PC-9 (cell line): ENCODE measurements around the gene OR5B3. TPM values are rescaled to one million over a fixed set of nuclear protein-coding genes. Genes with fewer than 3 reads are reported as not detected.
A peak's percentile ranks its signal among the peaks of the same experiment; 100 is the strongest.

Experiments
- Bru-seq: library from RNA; stranded (reverse); fragments of 400-500 nt; gene quantifications from one replicate; lab custom pipeline; 2021; lab: Mats Ljungman, UMichigan
- BruChase-seq, 2 experiments: library from RNA; stranded (reverse); fragments of 400-500 nt; gene quantifications; one replicate each; lab custom pipeline; 2021; lab: Mats Ljungman, UMichigan
- BruUV-seq: library from RNA; stranded (reverse); fragments of 400-500 nt; replicated peaks from 2 replicates; lab custom pipeline; 2021; lab: Mats Ljungman, UMichigan
- CTCF ChIA-PET: fragments of 300-600 bp; sonication (Branson Sonifier 250); formaldehyde crosslinking; loops from one replicate; lab custom pipeline; 2022; ENCODE audit warnings: antibody characterized with exemption; lab: Charles Lee
- POLR2A ChIA-PET: fragments of 300-600 bp; sonication (Branson Sonifier 250); formaldehyde crosslinking; loops from one replicate; lab custom pipeline; 2022; ENCODE audit warnings: antibody characterized with exemption; ENCODE audit not compliant: unreplicated experiment; lab: Charles Lee
- DNase-seq, 2 experiments: peaks; one replicate each; pipeline versions ENCODE4 v3.0.0 to v3.0.0-alpha.2; 2015 to 2022; ENCODE audit warnings: mixed read lengths in 1 of 2
- H2AFZ ChIP-seq: fragments of 200-600 bp; sonication (generic); 2 replicates; pipeline ENCODE4 v1.8.1; 2017; ENCODE audit warnings: antibody characterized with exemption
- H3F3A ChIP-seq: fragments of 200-600 bp; sonication (generic); 2 replicates; pipeline ENCODE4 v1.8.1; 2017; ENCODE audit warnings: antibody characterized with exemption, mild to moderate bottlenecking, low read depth; ENCODE audit not compliant: insufficient read depth
- H3K27ac ChIP-seq: fragments of 200-600 bp; sonication (generic); 2 replicates; pipeline ENCODE4 v1.6.1; 2016; ENCODE audit warnings: mixed run types
- H3K27me3 ChIP-seq: fragments of 200-600 bp; sonication (generic); 2 replicates; pipeline ENCODE4 v1.6.1; 2016; ENCODE audit warnings: low read depth, mixed run types; ENCODE audit not compliant: insufficient read depth
- H3K36me3 ChIP-seq: fragments of 200-600 bp; sonication (generic); 2 replicates; pipeline ENCODE4 v1.6.1; 2016; ENCODE audit warnings: low read depth, mixed run types
- H3K4me1 ChIP-seq: fragments of 200-600 bp; sonication (generic); replicated peaks from 2 replicates; pipeline ENCODE4 v1.6.1; 2016; ENCODE audit warnings: mixed run types; ENCODE audit not compliant: insufficient read depth
- H3K4me2 ChIP-seq: fragments of 200-600 bp; sonication (generic); 2 replicates; pipeline ENCODE4 v1.6.1; 2017; ENCODE audit warnings: mixed run types
- H3K4me3 ChIP-seq: fragments of 200-600 bp; sonication (generic); 2 replicates; pipeline ENCODE4 v1.6.1; 2016; ENCODE audit warnings: mixed run types
- H3K79me2 ChIP-seq: fragments of 200-600 bp; sonication (generic); 2 replicates; pipeline ENCODE4 v1.6.1; 2017; ENCODE audit warnings: low read depth, mixed run types
- H3K9me2 ChIP-seq: fragments of 200-600 bp; sonication (generic); 2 replicates; pipeline ENCODE4 v1.8.1; 2017; ENCODE audit warnings: mild to moderate bottlenecking; ENCODE audit not compliant: insufficient read depth
- H3K9me3 ChIP-seq: fragments of 200-600 bp; sonication (generic); 2 replicates; pipeline ENCODE4 v1.8.1; 2016; ENCODE audit warnings: low read depth; ENCODE audit not compliant: insufficient read depth
- H4K20me1 ChIP-seq: fragments of 200-600 bp; sonication (generic); 2 replicates; pipeline ENCODE4 v1.8.1; 2017; ENCODE audit not compliant: insufficient read depth
- EZH2 ChIP-seq: fragments of 200-600 bp; sonication (generic); IDR thresholded peaks from 2 replicates; pipeline ENCODE4 v1.8.0; 2017; ENCODE audit warnings: antibody characterized with exemption, low read depth
- intact Hi-C: fragments of 100-400 bp; cut with micrococcal nuclease; formaldehyde crosslinking; loops from one replicate; pipeline ENCODE4 v1.10.0; 2022; ENCODE audit not compliant: unreplicated experiment
- long read RNA-seq: library from polyadenylated mRNA; stranded (forward); transcript quantifications from one replicate; pipeline ENCODE4 v2.0.0, GENCODE V29; 2022
- total RNA-seq: library from RNA; stranded (reverse); gene quantifications from 2 replicates; pipeline ENCODE4 v1.2.3, GENCODE V29; 2021
- TF ChIP-seq, protein P1 (sequence below): fragments of 200-600 bp; sonication (generic); conservative IDR thresholded peaks from 2 replicates; pipeline ENCODE4 v1.6.1; 2017; ENCODE audit warnings: mixed run types, antibody characterized with exemption, mild to moderate bottlenecking, moderate library complexity

OR5B3 gene
- total RNA-seq (not detected in 2 replicates), Bru-seq, nascent RNA (not detected), BruChase-seq, experiment 1, labeled RNA remaining after a 2-hour chase (not detected), BruChase-seq, experiment 2, labeled RNA remaining after a 6-hour chase (not detected)
- long read RNA-seq, result 0 reads

DNA sequence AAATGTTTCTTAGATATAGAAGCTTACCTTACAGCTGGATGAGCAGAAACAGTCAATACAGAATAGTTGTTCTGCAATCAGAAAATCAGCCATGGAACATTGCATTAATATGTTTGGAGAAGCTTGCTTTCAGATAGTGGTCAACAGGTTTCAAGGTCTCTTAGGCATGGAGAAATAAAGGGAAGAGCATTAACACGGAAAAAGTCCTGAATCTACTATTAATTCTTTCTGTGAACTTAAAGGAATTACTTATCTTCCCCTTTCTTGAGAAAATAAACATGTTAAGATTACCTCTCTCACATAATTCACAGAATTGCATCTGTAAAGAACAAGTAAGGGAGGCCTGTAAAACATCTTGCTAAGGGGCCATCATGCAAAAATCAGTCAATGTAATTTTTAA, at the start of gene OR5B3:
Gene OR5B3 (minus strand): TSS at position 101 of the 400 bp plus-strand sequence. CDS start 3,465 bp downstream, outside the sequence.
- Histone ChIP-seq H3K4me2 (no peak within 1 kb of the TSS), H2AFZ (no peak within 1 kb of the TSS), H4K20me1 (no peaks in the 10 kb centered on the region; the same call in 1 of the 2 replicates), H3K27ac (no peak within 1 kb of the TSS), H3K27me3 (no peaks in the 10 kb centered on the region), H3F3A (no peaks in the 10 kb centered on the region), H3K4me1 (no peaks in the 10 kb centered on the region), H3K36me3 (no peaks in the 10 kb centered on the region), H3K9me2 (0 out of 2 replicates have a peak, but pooled peaks cover 4% of the 10 kb centered on the region), H3K9me3 (no peaks in the 10 kb centered on the region), H3K79me2 (no peaks in the 10 kb centered on the region), H3K4me3 (no peak within 1 kb of the TSS)
- ChIA-PET CTCF (no interaction called here), POLR2A (interaction anchor here (0.5 kb wide), 1 partner anchor 1137 kb away, joined by 3 read pairs; no protein-coding TSS in a partner anchor)
- TF ChIP-seq, protein P1, sequence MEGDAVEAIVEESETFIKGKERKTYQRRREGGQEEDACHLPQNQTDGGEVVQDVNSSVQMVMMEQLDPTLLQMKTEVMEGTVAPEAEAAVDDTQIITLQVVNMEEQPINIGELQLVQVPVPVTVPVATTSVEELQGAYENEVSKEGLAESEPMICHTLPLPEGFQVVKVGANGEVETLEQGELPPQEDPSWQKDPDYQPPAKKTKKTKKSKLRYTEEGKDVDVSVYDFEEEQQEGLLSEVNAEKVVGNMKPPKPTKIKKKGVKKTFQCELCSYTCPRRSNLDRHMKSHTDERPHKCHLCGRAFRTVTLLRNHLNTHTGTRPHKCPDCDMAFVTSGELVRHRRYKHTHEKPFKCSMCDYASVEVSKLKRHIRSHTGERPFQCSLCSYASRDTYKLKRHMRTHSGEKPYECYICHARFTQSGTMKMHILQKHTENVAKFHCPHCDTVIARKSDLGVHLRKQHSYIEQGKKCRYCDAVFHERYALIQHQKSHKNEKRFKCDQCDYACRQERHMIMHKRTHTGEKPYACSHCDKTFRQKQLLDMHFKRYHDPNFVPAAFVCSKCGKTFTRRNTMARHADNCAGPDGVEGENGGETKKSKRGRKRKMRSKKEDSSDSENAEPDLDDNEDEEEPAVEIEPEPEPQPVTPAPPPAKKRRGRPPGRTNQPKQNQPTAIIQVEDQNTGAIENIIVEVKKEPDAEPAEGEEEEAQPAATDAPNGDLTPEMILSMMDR, result no peak
- no peak for TF ChIP-seq EZH2
- no peak for DNase-seq
- no TSS peak for BruUV-seq
- intact Hi-C loops, result no loop called here

GRCh38 chr11:58451585-58451984, 44.9 kb upstream of the OR5B3 start:
- intact Hi-C loops, result no loop called here
- Histone ChIP-seq H3F3A (no peaks in the 10 kb centered on the region), H2AFZ (no peak overlapping the region), H3K36me3 (no peaks in the 10 kb centered on the region), H3K9me2 (no peaks in the 10 kb centered on the region), H3K4me3 (no peak overlapping the region), H3K4me1 (no peaks in the 10 kb centered on the region), H3K79me2 (no peaks in the 10 kb centered on the region), H3K27me3 (no peaks in the 10 kb centered on the region), H3K27ac (no peak overlapping the region), H4K20me1 (no peaks in the 10 kb centered on the region), H3K9me3 (no peaks in the 10 kb centered on the region; the same call in 1 of the 2 replicates), H3K4me2 (no peak overlapping the region)
- ChIA-PET POLR2A (no interaction called here), CTCF (no interaction called here)
- no peak for DNase-seq
- BruUV-seq, result no TSS peak
- TF ChIP-seq EZH2, result no peak
- TF ChIP-seq, protein P1, result no peak

DNA sequence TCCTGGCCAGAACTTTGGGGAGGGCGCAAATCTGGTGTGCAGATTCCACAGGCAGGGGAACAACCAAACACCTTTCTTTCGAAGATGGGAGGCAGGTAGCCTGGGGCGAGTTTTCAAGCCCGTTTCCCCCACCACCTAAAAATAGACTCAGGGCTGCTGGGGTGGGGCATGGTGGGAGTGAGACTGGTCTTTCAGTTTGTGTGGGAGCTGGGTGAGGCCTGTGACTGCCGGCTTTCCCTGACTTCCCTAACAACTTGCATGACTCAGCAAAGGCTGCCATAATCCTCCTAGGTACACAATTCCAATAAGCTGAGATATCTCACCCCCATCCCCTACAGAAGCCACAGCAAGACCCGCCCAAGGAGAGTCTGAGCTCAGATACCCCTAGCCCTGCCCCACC, 39.6 kb upstream of the OR5B3 start:
- ChIA-PET CTCF (no interaction called here), POLR2A (interaction anchor here (0.6 kb wide), 1 partner anchor 78 kb away, joined by 3 read pairs; no protein-coding TSS in a partner anchor)
- no peaks in the 10 kb centered on the region for H3K79me2 ChIP-seq
- H3K9me3 ChIP-seq, result no peaks in the 10 kb centered on the region; the same call in 1 of the 2 replicates
- DNase-seq, result peak in 1 of 2 experiments; percentile 23
- H3K9me2 ChIP-seq, result no peaks in the 10 kb centered on the region
- no peak for TF ChIP-seq EZH2
- no peaks in the 10 kb centered on the region for H3K27me3 ChIP-seq
- no peak overlapping the region for H3K27ac ChIP-seq
- no peaks in the 10 kb centered on the region for H3K4me1 ChIP-seq
- H2AFZ ChIP-seq, result no peak overlapping the region
- H4K20me1 ChIP-seq, result no peaks in the 10 kb centered on the region
- no peak overlapping the region for H3K4me2 ChIP-seq
- no peak overlapping the region for H3K4me3 ChIP-seq
- H3F3A ChIP-seq, result no peaks in the 10 kb centered on the region
- no peaks in the 10 kb centered on the region for H3K36me3 ChIP-seq
- intact Hi-C loops, result no loop called here
- no TSS peak for BruUV-seq
